NCI-H2107 (cell line): ENCODE measurements around the gene TMEM88.

Experiments
- DNase-seq: peaks from one replicate; lab custom pipeline; 2025; lab: John Stamatoyannopoulos, UW

Gene TMEM88

DNA sequence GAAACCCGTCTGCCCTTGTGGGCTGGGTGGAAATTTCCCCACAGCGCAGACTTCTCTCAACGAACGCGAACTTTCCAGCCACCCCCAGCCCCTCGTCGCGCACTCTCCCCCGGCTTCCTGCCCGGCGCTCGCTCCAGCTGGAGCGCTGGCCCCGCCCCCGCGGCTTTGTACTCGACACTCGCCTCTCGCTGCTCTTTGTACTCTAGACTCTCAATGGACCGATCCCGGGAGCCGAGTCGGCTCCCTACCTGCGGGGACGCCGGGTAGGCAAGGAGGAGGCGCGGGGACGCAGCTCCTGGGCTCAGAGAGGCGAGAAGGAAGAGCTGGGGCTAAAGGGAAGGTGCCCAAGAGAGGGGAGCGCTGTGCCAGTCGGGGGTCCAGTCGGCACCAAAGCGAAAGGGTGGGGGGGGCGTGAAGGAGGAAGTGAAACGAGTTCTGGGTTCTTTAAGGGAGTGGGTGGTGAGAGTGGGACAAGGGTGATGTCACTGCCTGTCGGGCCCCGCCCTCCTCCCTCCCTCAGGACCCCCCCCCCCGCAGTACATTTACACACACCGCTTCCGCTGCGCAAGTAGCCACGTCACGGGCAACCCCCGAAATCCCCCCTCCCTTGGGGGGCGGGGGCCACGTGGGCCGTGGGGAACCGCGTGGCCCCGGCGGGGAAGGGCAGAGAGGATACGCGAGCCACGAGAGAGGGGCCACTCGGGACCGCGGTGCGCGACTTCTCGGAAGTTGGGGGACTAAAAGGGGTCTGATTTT is 11.2 kb upstream of the TMEM88 start:
- DNase-seq: peak; percentile 54

DNA sequence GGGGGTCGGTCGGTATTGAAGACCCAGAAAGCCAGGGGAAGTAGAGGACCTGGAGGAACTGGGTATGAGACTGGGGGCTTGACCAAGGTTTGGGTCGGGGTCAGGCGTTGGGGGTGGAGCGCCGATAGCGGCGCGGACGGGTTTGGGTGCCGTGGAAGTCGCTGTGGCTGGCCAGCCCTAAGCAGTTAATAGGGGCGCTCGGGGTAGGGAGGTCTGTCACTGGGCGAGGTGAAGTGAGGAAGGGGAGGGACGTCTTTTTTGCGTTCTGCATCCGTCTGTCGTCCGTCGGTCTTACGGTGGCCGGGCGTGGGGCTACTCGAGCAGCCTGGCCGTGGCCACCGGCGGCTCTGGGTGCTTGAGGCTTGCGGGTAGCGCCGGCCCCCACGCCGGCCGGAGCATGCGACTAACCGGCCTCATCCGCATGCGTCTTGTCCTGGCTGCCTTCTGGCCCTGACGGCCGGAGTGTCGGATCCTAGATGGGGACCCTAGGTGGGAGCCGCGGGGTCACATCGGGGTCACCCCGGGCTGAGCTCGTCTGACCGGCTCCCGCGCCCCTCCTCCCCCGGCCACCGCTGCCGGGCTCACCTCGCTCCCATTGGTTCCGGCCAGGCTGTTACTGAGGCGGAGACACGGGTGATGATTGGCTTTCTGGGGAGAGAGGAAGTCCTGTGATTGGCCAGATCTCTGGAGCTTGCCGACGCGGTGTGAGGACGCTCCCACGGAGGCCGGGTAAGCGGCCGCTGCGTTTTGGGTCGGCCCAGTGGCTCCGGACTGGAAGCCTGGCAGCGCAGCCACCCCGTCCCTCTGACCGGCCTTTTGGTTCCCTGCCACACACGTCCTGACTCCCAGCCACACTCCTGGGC is 10.3 kb upstream of the TMEM88 start:
- DNase-seq: no peak

DNA sequence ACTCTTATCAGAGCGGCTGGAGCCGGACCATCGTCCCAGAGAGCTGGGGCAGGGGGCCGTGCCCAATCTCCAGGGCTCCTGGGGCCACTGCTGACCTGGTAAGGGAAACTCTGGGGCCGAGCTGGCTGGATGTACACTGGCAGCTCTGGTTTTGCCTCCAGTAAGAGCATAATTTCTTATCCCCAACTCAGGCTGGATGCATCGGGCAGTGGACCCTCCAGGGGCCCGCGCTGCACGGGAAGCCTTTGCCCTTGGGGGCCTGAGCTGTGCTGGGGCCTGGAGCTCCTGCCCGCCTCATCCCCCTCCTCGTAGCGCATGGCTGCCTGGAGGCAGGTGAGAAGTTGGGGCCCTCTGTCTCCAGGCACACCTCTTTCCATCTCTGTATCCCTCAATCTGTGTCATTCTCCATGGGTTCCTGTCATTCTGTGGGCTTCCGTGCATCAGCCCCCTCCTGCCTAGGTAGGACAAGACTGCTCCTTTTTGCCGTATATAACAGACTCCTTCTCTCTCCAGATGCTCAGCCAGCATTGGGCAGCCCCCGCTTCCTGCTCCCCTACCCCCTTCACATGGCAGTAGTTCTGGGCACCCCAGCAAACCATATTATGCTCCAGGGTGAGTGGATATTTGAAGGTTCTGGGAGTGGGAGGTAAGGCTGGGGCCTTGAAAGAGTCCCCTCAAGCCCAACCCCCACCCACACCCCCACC is 9.4 kb upstream of the TMEM88 start:
- DNase-seq: no peak

DNA sequence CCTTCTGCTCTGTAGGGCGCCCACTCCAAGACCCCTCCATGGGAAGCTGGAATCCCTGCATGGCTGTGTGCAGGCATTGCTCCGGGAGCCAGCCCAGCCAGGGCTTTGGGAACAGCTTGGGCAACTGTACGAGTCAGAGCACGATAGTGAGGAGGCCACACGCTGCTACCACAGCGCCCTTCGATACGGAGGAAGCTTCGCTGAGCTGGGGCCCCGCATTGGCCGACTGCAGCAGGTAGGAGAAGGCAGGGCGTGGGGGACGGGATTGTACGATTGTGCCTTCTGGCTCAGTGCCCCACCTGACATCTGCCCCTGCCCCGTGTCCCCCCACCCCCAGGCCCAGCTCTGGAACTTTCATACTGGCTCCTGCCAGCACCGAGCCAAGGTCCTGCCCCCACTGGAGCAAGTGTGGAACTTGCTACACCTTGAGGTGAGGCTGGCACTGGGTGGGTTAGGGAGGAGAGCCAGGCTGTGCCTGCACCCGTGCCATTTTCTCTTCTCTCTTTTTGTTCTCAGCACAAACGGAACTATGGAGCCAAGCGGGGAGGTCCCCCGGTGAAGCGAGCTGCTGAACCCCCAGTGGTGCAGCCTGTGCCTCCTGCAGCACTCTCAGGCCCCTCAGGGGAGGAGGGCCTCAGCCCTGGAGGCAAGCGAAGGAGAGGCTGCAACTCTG is 8.7 kb upstream of the TMEM88 start:
- no peak for DNase-seq

DNA sequence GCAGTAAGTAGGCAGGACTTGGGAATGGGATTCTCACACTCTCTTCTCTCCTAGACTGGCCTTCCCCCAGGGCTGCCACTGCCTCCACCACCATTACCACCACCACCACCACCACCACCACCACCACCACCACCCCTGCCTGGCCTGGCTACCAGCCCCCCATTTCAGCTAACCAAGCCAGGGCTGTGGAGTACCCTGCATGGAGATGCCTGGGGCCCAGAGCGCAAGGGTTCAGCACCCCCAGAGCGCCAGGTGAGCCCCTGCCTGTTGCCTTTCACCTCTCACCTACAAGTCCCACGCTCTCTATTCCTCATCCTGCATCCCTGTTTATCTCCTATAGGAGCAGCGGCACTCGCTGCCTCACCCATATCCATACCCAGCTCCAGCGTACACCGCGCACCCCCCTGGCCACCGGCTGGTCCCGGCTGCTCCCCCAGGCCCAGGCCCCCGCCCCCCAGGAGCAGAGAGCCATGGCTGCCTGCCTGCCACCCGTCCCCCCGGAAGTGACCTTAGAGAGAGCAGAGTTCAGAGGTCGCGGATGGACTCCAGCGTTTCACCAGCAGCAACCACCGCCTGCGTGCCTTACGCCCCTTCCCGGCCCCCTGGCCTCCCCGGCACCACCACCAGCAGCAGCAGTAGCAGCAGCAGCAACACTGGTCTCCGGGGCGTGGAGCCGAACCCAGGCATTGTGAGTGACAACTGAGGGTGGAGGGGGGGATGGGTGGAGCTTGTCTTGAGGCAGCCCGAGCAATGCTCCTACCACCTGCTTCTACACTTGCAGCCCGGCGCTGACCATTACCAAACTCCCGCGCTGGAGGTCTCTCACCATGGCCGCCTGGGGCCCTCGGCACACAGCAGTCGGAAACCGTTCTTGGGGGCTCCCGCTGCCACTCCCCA is 7.9 kb upstream of the TMEM88 start:
- DNase-seq: no peak

DNA sequence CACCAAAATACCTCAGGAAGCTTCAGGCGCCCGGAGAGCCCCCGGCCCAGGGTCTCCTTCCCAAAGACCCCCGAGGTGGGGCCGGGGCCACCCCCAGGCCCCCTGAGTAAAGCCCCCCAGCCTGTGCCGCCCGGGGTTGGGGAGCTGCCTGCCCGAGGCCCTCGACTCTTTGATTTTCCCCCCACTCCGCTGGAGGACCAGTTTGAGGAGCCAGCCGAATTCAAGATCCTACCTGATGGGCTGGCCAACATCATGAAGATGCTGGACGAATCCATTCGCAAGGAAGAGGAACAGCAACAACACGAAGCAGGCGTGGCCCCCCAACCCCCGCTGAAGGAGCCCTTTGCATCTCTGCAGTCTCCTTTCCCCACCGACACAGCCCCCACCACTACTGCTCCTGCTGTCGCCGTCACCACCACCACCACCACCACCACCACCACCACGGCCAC is 6.7 kb upstream of the TMEM88 start:
- DNase-seq: no peak

DNA sequence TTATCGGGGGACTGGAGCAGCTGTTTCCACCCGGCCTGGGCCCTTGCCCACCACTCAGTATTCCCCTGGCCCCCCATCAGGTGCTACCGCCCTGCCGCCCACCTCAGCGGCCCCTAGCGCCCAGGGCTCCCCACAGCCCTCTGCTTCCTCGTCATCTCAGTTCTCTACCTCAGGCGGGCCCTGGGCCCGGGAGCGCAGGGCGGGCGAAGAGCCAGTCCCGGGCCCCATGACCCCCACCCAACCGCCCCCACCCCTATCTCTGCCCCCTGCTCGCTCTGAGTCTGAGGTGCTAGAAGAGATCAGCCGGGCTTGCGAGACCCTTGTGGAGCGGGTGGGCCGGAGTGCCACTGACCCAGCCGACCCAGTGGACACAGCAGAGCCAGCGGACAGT is 6.1 kb upstream of the TMEM88 start:
- DNase-seq: no peak

DNA sequence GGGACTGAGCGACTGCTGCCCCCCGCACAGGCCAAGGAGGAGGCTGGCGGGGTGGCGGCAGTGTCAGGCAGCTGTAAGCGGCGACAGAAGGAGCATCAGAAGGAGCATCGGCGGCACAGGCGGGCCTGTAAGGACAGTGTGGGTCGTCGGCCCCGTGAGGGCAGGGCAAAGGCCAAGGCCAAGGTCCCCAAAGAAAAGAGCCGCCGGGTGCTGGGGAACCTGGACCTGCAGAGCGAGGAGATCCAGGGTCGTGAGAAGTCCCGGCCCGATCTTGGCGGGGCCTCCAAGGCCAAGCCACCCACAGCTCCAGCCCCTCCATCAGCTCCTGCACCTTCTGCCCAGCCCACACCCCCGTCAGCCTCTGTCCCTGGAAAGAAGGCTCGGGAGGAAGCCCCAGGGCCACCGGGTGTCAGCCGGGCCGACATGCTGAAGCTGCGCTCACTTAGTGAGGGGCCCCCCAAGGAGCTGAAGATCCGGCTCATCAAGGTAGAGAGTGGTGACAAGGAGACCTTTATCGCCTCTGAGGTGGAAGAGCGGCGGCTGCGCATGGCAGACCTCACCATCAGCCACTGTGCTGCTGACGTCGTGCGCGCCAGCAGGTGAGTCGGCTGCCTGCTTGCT is 5.6 kb upstream of the TMEM88 start:
- no peak for DNase-seq

DNA sequence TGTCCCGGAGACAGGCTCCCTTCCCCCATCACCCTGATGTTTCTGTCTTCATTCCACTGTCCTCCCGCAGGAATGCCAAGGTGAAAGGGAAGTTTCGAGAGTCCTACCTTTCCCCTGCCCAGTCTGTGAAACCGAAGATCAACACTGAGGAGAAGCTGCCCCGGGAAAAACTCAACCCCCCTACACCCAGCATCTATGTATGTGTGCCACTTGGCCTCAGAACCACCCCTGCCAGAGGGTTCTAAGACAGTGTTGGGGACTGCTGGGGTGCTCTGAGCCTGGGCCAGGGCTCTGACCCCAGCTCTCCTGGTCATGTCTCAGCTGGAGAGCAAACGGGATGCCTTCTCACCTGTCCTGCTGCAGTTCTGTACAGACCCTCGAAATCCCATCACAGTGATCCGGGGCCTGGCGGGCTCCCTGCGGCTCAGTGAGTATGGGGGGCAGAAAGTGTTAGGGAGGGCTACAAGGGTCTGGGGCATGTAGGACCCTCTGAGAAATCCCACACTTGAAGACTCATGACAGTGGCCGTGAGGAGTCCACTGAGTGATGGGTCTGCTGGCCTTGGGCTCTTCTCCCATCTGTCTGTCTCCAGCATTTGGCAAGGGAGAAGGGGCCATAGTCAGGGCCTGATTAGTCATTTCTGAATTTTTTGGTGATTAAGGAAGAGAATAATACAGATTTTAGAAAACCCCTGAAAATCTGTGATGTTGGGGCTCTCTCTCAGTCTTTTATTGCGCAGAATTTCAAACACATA is 4.9 kb upstream of the TMEM88 start:
- DNase-seq: no peak

DNA sequence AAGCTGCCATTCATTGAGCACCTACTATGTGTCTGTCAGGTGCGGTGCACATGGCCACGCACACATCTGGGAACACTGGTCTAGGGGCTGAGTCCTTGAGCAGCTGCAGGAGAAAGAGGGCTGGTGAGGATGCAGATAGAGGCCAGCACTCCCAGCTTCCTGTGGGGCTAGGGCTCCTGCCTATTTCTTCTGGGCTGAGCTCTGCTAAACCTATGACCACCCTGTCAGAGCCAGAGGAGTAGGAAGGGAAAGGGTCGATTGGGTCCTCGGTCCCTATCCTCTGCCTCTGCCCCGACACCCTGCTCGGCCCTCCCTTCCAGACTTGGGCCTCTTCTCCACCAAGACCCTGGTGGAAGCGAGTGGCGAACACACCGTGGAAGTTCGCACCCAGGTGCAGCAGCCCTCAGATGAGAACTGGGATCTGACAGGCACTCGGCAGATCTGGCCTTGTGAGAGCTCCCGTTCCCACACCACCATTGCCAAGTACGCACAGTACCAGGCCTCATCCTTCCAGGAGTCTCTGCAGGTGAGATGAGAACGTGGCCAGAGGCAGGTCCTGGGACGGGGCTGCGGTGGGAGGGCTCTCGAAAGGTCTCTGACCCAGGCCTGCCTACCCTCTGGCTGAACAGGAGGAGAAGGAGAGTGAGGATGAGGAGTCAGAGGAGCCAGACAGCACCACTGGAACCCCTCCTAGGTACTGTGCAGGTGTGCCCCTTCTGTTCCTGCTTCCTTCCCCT is 4.0 kb upstream of the TMEM88 start:
- DNase-seq: no peak

DNA sequence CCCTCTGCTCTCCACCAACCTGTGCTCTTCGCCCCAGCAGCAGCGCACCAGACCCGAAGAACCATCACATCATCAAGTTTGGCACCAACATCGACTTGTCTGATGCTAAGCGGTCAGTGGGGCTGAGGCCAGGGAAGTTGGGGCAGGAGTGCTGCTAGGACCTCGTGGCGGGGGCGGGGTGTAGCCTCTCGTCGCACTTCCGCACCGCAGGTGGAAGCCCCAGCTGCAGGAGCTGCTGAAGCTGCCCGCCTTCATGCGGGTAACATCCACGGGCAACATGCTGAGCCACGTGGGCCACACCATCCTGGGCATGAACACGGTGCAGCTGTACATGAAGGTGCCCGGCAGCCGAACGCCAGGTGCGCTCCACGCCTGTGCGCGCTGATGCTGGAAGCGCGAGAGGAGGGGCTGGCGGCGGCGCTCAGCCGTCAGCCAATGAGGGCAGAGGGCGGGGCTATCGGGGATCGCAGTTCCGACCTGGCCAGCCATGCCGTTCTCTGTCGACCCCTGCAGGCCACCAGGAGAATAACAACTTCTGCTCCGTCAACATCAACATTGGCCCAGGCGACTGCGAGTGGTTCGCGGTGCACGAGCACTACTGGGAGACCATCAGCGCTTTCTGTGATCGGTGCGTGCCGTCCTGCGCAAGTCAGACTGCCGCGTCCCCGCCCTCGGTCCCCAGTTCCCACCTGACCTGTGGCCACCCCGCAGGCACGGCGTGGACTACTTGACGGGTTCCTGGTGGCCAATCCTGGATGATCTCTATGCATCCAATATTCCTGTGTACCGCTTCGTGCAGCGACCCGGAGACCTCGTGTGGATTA is 3.2 kb upstream of the TMEM88 start:
- DNase-seq: peak; percentile 64

DNA sequence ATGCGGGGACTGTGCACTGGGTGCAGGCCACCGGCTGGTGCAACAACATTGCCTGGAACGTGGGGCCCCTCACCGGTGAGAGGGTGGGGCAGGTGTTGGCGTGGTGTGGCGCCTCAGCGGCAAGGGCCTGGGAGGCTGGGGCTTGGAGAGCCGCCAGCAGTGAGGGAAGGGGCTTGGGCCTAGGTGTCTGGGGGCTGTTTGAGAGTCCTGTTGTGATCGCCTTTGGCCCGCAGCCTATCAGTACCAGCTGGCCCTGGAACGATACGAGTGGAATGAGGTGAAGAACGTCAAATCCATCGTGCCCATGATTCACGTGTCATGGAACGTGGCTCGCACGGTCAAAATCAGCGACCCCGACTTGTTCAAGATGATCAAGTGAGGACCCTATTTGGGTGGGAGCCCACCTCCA is 2.6 kb upstream of the TMEM88 start:
- DNase-seq: no peak

DNA sequence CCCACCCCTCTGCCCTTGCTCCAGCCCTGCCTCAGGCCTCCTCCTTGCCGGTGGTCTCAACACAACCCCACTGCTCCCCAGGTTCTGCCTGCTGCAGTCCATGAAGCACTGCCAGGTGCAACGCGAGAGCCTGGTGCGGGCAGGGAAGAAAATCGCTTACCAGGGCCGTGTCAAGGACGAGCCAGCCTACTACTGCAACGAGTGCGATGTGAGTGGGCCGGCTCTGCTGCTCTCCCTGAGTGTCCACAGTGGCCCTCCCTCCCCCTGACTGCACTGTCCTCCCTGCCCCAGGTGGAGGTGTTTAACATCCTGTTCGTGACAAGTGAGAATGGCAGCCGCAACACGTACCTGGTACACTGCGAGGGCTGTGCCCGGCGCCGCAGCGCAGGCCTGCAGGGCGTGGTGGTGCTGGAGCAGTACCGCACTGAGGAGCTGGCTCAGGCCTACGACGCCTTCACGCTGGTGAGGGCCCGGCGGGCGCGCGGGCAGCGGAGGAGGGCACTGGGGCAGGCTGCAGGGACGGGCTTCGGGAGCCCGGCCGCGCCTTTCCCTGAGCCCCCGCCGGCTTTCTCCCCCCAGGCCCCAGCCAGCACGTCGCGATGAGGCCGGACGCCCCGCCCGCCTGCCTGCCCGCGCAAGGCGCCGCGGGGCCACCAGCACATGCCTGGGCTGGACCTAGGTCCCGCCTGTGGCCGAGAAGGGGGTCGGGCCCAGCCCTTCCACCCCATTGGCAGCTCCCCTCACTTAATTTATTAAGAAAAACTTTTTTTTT is 1.8 kb upstream of the TMEM88 start:
- no peak for DNase-seq

DNA sequence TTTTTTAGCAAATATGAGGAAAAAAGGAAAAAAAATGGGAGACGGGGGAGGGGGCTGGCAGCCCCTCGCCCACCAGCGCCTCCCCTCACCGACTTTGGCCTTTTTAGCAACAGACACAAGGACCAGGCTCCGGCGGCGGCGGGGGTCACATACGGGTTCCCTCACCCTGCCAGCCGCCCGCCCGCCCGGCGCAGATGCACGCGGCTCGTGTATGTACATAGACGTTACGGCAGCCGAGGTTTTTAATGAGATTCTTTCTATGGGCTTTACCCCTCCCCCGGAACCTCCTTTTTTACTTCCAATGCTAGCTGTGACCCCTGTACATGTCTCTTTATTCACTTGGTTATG is 1.2 kb upstream of the TMEM88 start:
- DNase-seq: no peak

DNA sequence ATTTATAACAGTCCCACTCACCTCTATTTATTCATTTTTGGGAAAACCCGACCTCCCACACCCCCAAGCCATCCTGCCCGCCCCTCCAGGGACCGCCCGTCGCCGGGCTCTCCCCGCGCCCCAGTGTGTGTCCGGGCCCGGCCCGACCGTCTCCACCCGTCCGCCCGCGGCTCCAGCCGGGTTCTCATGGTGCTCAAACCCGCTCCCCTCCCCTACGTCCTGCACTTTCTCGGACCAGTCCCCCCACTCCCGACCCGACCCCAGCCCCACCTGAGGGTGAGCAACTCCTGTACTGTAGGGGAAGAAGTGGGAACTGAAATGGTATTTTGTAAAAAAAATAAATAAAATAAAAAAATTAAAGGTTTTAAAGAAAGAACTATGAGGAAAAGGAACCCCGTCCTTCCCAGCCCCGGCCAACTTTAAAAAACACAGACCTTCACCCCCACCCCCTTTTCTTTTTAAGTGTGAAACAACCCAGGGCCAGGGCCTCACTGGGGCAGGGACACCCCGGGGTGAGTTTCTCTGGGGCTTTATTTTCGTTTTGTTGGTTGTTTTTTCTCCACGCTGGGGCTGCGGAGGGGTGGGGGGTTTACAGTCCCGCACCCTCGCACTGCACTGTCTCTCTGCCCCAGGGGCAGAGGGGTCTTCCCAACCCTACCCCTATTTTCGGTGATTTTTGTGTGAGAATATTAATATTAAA is 638 bp upstream of the TMEM88 start:
- no peak for DNase-seq

DNA sequence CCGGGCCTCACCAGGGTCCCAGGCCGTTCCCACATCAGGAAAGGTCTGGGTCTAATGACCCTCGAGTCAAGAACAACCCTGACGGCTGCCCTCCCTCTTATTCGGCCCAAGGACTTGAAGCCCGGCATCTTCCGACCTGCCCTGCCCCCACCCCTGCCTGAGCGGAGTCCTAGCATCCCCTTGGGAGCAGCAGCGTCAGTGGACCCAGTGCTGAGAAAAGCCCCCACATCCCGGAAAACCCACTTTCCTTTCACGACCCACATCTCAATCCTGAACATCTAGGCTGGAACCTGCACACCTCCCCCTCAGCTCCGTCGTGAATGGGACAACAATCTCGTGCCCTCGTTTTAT is 769 bp downstream of the TMEM88 start:
- DNase-seq: no peak
